ENCODE data around the gene SBF2.

Gene SBF2

GRCh38 chr11:10302359-10302743 lies 8.3 kb upstream of the SBF2 start:
- peak overlapping the region; percentile 100 for H3K9ac ChIP-seq (ENCODE audit: low read length)
- H3K4ac ChIP-seq (ENCODE audit: low read depth in 1 of 2, low read length in 2 of 2) = peak overlapping the region; percentile 73 to 94
- H3K4me3 ChIP-seq (ENCODE audit: insufficient read depth in 1 of 2, low read depth in 1 of 2, low read length in 2 of 2) = peak overlapping the region; percentile 68 to 93
- H3K79me1 ChIP-seq (replicated peaks; ENCODE audit: low read length, poor library complexity, severe bottlenecking) = peaks cover 3% of the 10 kb centered on the region
- peak overlapping the region; percentile 64 to 99 for H2BK12ac ChIP-seq (ENCODE audit: low read length in 2 of 2)
- H3K27ac ChIP-seq (ENCODE audit: low read length, poor library complexity, severe bottlenecking) = peak overlapping the region; percentile 97
- peaks cover 20 to 37% of the 10 kb centered on the region in 2 experiments for H3K36me3 ChIP-seq (ENCODE audit: control insufficient read depth in 1 of 2, insufficient read depth in 2 of 2, low read depth in 1 of 2, low read length in 2 of 2)
- H2AFZ ChIP-seq (ENCODE audit: low read depth, low read length) = no peak overlapping the region
- H3K14ac ChIP-seq (ENCODE audit: low read length in 2 of 2) = peak overlapping the region in 1 of 2 experiments; percentile 73
- DNase-seq = peak; percentile 69
- peak overlapping the region in 1 of 2 experiments; percentile 85 for H3K23ac ChIP-seq (ENCODE audit: low read length in 2 of 2)
- H2BK15ac ChIP-seq (ENCODE audit: low read depth, poor library complexity, severe bottlenecking) = peak overlapping the region; percentile 96
- H4K91ac ChIP-seq (ENCODE audit: low read length) = peak overlapping the region; percentile 98
- 6% methylated on average over 10 of the region's 10 CpGs for WGBS
- peaks cover 3% of the 10 kb centered on the region for H3K9me3 ChIP-seq (ENCODE audit: control insufficient read depth, low read length)
- H4K8ac ChIP-seq (ENCODE audit: low read length) = peak overlapping the region; percentile 78
- H3K27me3 ChIP-seq (ENCODE audit: control insufficient read depth in 1 of 2, insufficient read depth in 1 of 2, low read length in 2 of 2) = no peaks in the 10 kb centered on the region
- peaks cover 6% of the 10 kb centered on the region for H3K4me1 ChIP-seq (ENCODE audit: control insufficient read depth, insufficient read depth, low read depth, low read length)
- H3K4me2 ChIP-seq (ENCODE audit: low read length, poor library complexity, severe bottlenecking) = peak overlapping the region; percentile 92
- H3K18ac ChIP-seq (ENCODE audit: low read depth in 1 of 2, low read length in 2 of 2) = peak overlapping the region; percentile 93 to 99
- H2AK5ac ChIP-seq (ENCODE audit: low read length, severe bottlenecking) = peak overlapping the region; percentile 91
- H2BK120ac ChIP-seq (ENCODE audit: low read depth, low read length) = peak overlapping the region; percentile 58
- H2BK5ac ChIP-seq (ENCODE audit: low read depth, low read length, poor library complexity, severe bottlenecking) = peak overlapping the region; percentile 89

GRCh38 chr11:10301656-10302358 lies 7.8 kb upstream of the SBF2 start:
- no peak overlapping the region for H3K14ac ChIP-seq (ENCODE audit: low read length in 2 of 2)
- H3K4ac ChIP-seq (ENCODE audit: low read depth in 1 of 2, low read length in 2 of 2) = no peak overlapping the region
- peak overlapping the region; percentile 89 for H2BK5ac ChIP-seq (ENCODE audit: low read depth, low read length, poor library complexity, severe bottlenecking)
- peak overlapping the region; percentile 36 for H4K8ac ChIP-seq (ENCODE audit: low read length)
- peak overlapping the region; percentile 100 for H3K9ac ChIP-seq (ENCODE audit: low read length)
- peak overlapping the region; percentile 58 for H2BK120ac ChIP-seq (ENCODE audit: low read depth, low read length)
- H3K18ac ChIP-seq (ENCODE audit: low read depth in 1 of 2, low read length in 2 of 2) = peak overlapping the region in 1 of 2 experiments; percentile 93
- H3K4me3 ChIP-seq (ENCODE audit: insufficient read depth in 1 of 2, low read depth in 1 of 2, low read length in 2 of 2) = peak overlapping the region; percentile 44 to 93
- peaks cover 6% of the 10 kb centered on the region for H3K4me1 ChIP-seq (ENCODE audit: control insufficient read depth, insufficient read depth, low read depth, low read length)
- no peak overlapping the region for H2BK12ac ChIP-seq (ENCODE audit: low read length in 2 of 2)
- no peak overlapping the region for H2BK15ac ChIP-seq (ENCODE audit: low read depth, poor library complexity, severe bottlenecking)
- peak overlapping the region; percentile 97 for H3K27ac ChIP-seq (ENCODE audit: low read length, poor library complexity, severe bottlenecking)
- peak overlapping the region; percentile 92 for H3K4me2 ChIP-seq (ENCODE audit: low read length, poor library complexity, severe bottlenecking)
- H3K23ac ChIP-seq (ENCODE audit: low read length in 2 of 2) = no peak overlapping the region
- no peaks in the 10 kb centered on the region for H3K27me3 ChIP-seq (ENCODE audit: control insufficient read depth in 1 of 2, insufficient read depth in 1 of 2, low read length in 2 of 2)
- H4K91ac ChIP-seq (ENCODE audit: low read length) = no peak overlapping the region
- H2AK5ac ChIP-seq (ENCODE audit: low read length, severe bottlenecking) = peak overlapping the region; percentile 91
- WGBS = 6% methylated on average over 8 of the region's 9 CpGs
- H3K36me3 ChIP-seq (ENCODE audit: control insufficient read depth in 1 of 2, insufficient read depth in 2 of 2, low read depth in 1 of 2, low read length in 2 of 2) = peaks cover 17 to 33% of the 10 kb centered on the region in 2 experiments
- H2AFZ ChIP-seq (ENCODE audit: low read depth, low read length) = no peak overlapping the region
- peaks cover 3% of the 10 kb centered on the region for H3K79me1 ChIP-seq (replicated peaks; ENCODE audit: low read length, poor library complexity, severe bottlenecking)
- peak; percentile 84 for DNase-seq
- peaks cover under 1% of the 10 kb centered on the region for H3K9me3 ChIP-seq (ENCODE audit: control insufficient read depth, low read length)

DNA sequence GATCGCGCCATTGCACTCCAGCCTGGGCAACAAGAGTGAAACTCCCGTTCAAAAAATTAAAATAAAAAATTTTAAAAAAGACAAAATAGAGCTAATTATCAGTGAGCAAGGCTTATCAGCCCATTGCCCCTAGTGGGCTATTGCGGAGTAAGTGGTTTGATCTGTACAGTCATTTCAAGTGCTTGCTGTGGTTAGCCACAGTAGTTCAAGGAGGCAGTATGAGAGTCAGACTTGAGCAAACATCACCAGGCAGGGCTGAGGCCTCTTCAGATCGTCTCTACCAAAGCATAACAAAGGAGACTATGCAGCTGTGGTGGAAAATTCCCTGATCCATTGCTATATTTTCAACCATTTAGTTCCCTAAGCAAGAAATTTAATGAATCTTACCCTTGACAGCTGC lies 4.3 kb upstream of the SBF2 start:
- H3K23ac ChIP-seq (ENCODE audit: low read length in 2 of 2) = no peak overlapping the region
- peaks cover 2 to 26% of the 10 kb centered on the region in 2 experiments for H3K36me3 ChIP-seq (ENCODE audit: control insufficient read depth in 1 of 2, insufficient read depth in 2 of 2, low read depth in 1 of 2, low read length in 2 of 2)
- no peak overlapping the region for H2AFZ ChIP-seq (ENCODE audit: low read depth, low read length)
- WGBS = 4% methylated on average over 2 of the region's 5 CpGs
- H2BK12ac ChIP-seq (ENCODE audit: low read length in 2 of 2) = no peak overlapping the region
- peak overlapping the region in 1 of 2 experiments; percentile 76 for H3K18ac ChIP-seq (ENCODE audit: low read depth in 1 of 2, low read length in 2 of 2)
- no peak overlapping the region for H3K4me3 ChIP-seq (ENCODE audit: insufficient read depth in 1 of 2, low read depth in 1 of 2, low read length in 2 of 2)
- H3K27ac ChIP-seq (ENCODE audit: low read length, poor library complexity, severe bottlenecking) = peak overlapping the region; percentile 82
- H2BK5ac ChIP-seq (ENCODE audit: low read depth, low read length, poor library complexity, severe bottlenecking) = peak overlapping the region; percentile 75
- H3K4ac ChIP-seq (ENCODE audit: low read depth in 1 of 2, low read length in 2 of 2) = no peak overlapping the region
- no peak overlapping the region for H4K8ac ChIP-seq (ENCODE audit: low read length)
- H3K14ac ChIP-seq (ENCODE audit: low read length in 2 of 2) = no peak overlapping the region
- no peaks in the 10 kb centered on the region for H3K27me3 ChIP-seq (ENCODE audit: control insufficient read depth in 1 of 2, insufficient read depth in 1 of 2, low read length in 2 of 2)
- H2BK120ac ChIP-seq (ENCODE audit: low read depth, low read length) = no peak overlapping the region
- H3K9me3 ChIP-seq (ENCODE audit: control insufficient read depth, low read length) = no peaks in the 10 kb centered on the region
- peak overlapping the region; percentile 58 for H2AK5ac ChIP-seq (ENCODE audit: low read length, severe bottlenecking)
- peak; percentile 98 for DNase-seq
- peak overlapping the region; percentile 66 for H3K9ac ChIP-seq (ENCODE audit: low read length)
- H3K4me2 ChIP-seq (ENCODE audit: low read length, poor library complexity, severe bottlenecking) = no peak overlapping the region
- no peak overlapping the region for H4K91ac ChIP-seq (ENCODE audit: low read length)
- no peak overlapping the region for H2BK15ac ChIP-seq (ENCODE audit: low read depth, poor library complexity, severe bottlenecking)
- peaks cover 7% of the 10 kb centered on the region for H3K79me1 ChIP-seq (replicated peaks; ENCODE audit: low read length, poor library complexity, severe bottlenecking)
- H3K4me1 ChIP-seq (ENCODE audit: control insufficient read depth, insufficient read depth, low read depth, low read length) = peaks cover 6% of the 10 kb centered on the region

GRCh38 chr11:10295064-10295901 lies 1.3 kb upstream of the SBF2 start:
- WGBS = 16% methylated on average over 7 of the region's 10 CpGs
- no peak overlapping the region for H3K23ac ChIP-seq (ENCODE audit: low read length in 2 of 2)
- no peaks in the 10 kb centered on the region for H3K9me3 ChIP-seq (ENCODE audit: control insufficient read depth, low read length)

More at GRCh38 chr11:10295064-10295901, 1.3 kb upstream of the SBF2 start:
- Histone ChIP-seq H3K9ac (ENCODE audit: low read length) (peak overlapping the region; percentile 97), H3K18ac (ENCODE audit: low read depth in 1 of 2, low read length in 2 of 2) (peak overlapping the region in 1 of 2 experiments; percentile 99), H3K27ac (ENCODE audit: low read length, poor library complexity, severe bottlenecking) (peak overlapping the region; percentile 97), H3K4me2 (ENCODE audit: low read length, poor library complexity, severe bottlenecking) (peak overlapping the region; percentile 98), H2AK5ac (ENCODE audit: low read length, severe bottlenecking) (peak overlapping the region; percentile 47), H2AFZ (ENCODE audit: low read depth, low read length) (no peak overlapping the region), H3K4ac (ENCODE audit: low read depth in 1 of 2, low read length in 2 of 2) (no peak overlapping the region), H2BK120ac (ENCODE audit: low read depth, low read length) (no peak overlapping the region), H3K27me3 (ENCODE audit: control insufficient read depth in 1 of 2, insufficient read depth in 1 of 2, low read length in 2 of 2) (no peaks in the 10 kb centered on the region), H2BK15ac (ENCODE audit: low read depth, poor library complexity, severe bottlenecking) (no peak overlapping the region), H4K8ac (ENCODE audit: low read length) (no peak overlapping the region), H2BK12ac (ENCODE audit: low read length in 2 of 2) (peak overlapping the region in 1 of 2 experiments; percentile 39), H2BK5ac (ENCODE audit: low read depth, low read length, poor library complexity, severe bottlenecking) (no peak overlapping the region), H3K36me3 (ENCODE audit: control insufficient read depth in 1 of 2, insufficient read depth in 2 of 2, low read depth in 1 of 2, low read length in 2 of 2) (peaks cover 3 to 27% of the 10 kb centered on the region in 2 experiments), H3K14ac (ENCODE audit: low read length in 2 of 2) (no peak overlapping the region), H4K91ac (ENCODE audit: low read length) (no peak overlapping the region), H3K4me1 (ENCODE audit: control insufficient read depth, insufficient read depth, low read depth, low read length) (peaks cover 6% of the 10 kb centered on the region), H3K79me1 (replicated peaks; ENCODE audit: low read length, poor library complexity, severe bottlenecking) (peaks cover 7% of the 10 kb centered on the region), H3K4me3 (ENCODE audit: insufficient read depth in 1 of 2, low read depth in 1 of 2, low read length in 2 of 2) (peak overlapping the region in 1 of 2 experiments; percentile 96)
- peak; percentile 43 for DNase-seq

Measured in mesenchymal stem cell (in vitro differentiated cells and primary cell).